ENCODE data around the gene TRMO. TPM values are rescaled to one million over a fixed set of nuclear protein-coding genes. Genes with fewer than 3 reads are reported as not detected.

The TRMO gene
- total and polyA plus RNA-seq, 9 of the 15 experiments (the other 6 are each of a cell fraction or from before 2014, with no cell fraction given): 5.6 to 22.4 (median 16.2) TPM

GRCh38 chr9:97921959-97922724, at the start of gene TRMO (continued):
- TF ChIP-seq, protein P1, sequence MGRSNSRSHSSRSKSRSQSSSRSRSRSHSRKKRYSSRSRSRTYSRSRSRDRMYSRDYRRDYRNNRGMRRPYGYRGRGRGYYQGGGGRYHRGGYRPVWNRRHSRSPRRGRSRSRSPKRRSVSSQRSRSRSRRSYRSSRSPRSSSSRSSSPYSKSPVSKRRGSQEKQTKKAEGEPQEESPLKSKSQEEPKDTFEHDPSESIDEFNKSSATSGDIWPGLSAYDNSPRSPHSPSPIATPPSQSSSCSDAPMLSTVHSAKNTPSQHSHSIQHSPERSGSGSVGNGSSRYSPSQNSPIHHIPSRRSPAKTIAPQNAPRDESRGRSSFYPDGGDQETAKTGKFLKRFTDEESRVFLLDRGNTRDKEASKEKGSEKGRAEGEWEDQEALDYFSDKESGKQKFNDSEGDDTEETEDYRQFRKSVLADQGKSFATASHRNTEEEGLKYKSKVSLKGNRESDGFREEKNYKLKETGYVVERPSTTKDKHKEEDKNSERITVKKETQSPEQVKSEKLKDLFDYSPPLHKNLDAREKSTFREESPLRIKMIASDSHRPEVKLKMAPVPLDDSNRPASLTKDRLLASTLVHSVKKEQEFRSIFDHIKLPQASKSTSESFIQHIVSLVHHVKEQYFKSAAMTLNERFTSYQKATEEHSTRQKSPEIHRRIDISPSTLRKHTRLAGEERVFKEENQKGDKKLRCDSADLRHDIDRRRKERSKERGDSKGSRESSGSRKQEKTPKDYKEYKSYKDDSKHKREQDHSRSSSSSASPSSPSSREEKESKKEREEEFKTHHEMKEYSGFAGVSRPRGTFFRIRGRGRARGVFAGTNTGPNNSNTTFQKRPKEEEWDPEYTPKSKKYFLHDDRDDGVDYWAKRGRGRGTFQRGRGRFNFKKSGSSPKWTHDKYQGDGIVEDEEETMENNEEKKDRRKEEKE (IDR thresholded peaks at IDR 0.05; ENCODE audit: borderline replicate concordance in 1 of 2, control insufficient read depth in 1 of 2, low read depth in 2 of 2, low read length in 1 of 2): no peak
- TF ChIP-seq EP300 (IDR thresholded peaks at IDR 0.05; ENCODE audit: low read length) (peak; percentile 65), PHTF2 (CRISPR knock-in tag; IDR thresholded peaks at IDR 0.05) (no peak; the same call in 1 of the 2 replicates), BRF1 (IDR thresholded peaks at IDR 0.05; ENCODE audit: borderline replicate concordance, extremely low read depth, insufficient read length) (no peak), ETV5 (CRISPR knock-in tag; IDR thresholded peaks at IDR 0.05; ENCODE audit: low read depth) (peak; percentile 90), SRSF1 (IDR thresholded peaks at IDR 0.05; ENCODE audit: low read depth, low read length) (no peak), ZNF134 (CRISPR knock-in tag; conservative IDR thresholded peaks at IDR 0.05) (peak; percentile 61), ZNF263 (CRISPR knock-in tag; IDR thresholded peaks at IDR 0.05; ENCODE audit: borderline replicate concordance) (peak; percentile 31; the same call in 1 of the 2 replicates), PPARD (CRISPR knock-in tag; IDR thresholded peaks at IDR 0.05) (no peak), ZMIZ1 (IDR thresholded peaks at IDR 0.05; ENCODE audit: low read depth in 2 of 2, low read length in 2 of 2) (peak in 1 of 2 experiments; percentile 41; a peak in 1 of 4 replicates), FOXK2 (conservative IDR thresholded peaks at IDR 0.05 in 1 of 2, IDR thresholded peaks at IDR 0.05 in 1 of 2; ENCODE audit: low read depth in 2 of 2) (peak; percentile 97), POLR2H (tag; IDR thresholded peaks at IDR 0.05; ENCODE audit: low read depth) (peak; percentile 97), ARNT (IDR thresholded peaks at IDR 0.05) (peak; percentile 87 to 93)
- TF ChIP-seq, protein P2, sequence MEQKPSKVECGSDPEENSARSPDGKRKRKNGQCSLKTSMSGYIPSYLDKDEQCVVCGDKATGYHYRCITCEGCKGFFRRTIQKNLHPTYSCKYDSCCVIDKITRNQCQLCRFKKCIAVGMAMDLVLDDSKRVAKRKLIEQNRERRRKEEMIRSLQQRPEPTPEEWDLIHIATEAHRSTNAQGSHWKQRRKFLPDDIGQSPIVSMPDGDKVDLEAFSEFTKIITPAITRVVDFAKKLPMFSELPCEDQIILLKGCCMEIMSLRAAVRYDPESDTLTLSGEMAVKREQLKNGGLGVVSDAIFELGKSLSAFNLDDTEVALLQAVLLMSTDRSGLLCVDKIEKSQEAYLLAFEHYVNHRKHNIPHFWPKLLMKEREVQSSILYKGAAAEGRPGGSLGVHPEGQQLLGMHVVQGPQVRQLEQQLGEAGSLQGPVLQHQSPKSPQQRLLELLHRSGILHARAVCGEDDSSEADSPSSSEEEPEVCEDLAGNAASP (IDR thresholded peaks at IDR 0.05): no peak
- TF ChIP-seq, protein P3, sequence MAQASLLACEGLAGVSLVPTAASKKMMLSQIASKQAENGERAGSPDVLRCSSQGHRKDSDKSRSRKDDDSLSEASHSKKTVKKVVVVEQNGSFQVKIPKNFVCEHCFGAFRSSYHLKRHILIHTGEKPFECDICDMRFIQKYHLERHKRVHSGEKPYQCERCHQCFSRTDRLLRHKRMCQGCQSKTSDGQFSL (CRISPR knock-in tag; IDR thresholded peaks at IDR 0.05): no peak
- TF ChIP-seq, protein P3 (tag; IDR thresholded peaks at IDR 0.05): no peak
